Putamen (tissue), 1 donor: ENCODE results near the gene CACNA1D.
"Not testable (repeated sequence)": the region's sequence is repeated elsewhere in the genome, so short reads cannot be mapped to it uniquely, and the experiment has no call there.

ENCODE experiments used
- DNase-seq: peaks from one replicate; pipeline ENCODE4 v3.0.0-alpha.2; 2016; ENCODE audit warnings: low spot score

The CACNA1D gene

GRCh38 chr3:53616971-53617892 is 122.8 kb downstream of the CACNA1D start:
- DNase-seq, result no peak

GRCh38 chr3:53617893-53618523 is 123.6 kb downstream of the CACNA1D start:
- no peak for DNase-seq

- DNase-seq, result no peak
Observed at GRCh38 chr3:53618524-53618906, 124.1 kb downstream of the CACNA1D start.

GRCh38 chr3:53618936-53619335 is 124.5 kb downstream of the CACNA1D start:
- no peak for DNase-seq

- no peak for DNase-seq
Observed at GRCh38 chr3:53624061-53624857, 129.8 kb downstream of the CACNA1D start.

- no peak for DNase-seq
Observed at GRCh38 chr3:53626876-53627275, 132.5 kb downstream of the CACNA1D start.

GRCh38 chr3:53628536-53629401 is 134.4 kb downstream of the CACNA1D start:
- DNase-seq, result no peak

GRCh38 chr3:53629402-53629723 is 135.0 kb downstream of the CACNA1D start:
- no peak for DNase-seq

- no peak for DNase-seq
Observed at GRCh38 chr3:53630547-53630946, 136.1 kb downstream of the CACNA1D start.

GRCh38 chr3:53633197-53633787 is 138.9 kb downstream of the CACNA1D start:
- no peak for DNase-seq

GRCh38 chr3:53635041-53635440 is 140.6 kb downstream of the CACNA1D start:
- DNase-seq, result no peak

- not testable (repeated sequence) for DNase-seq
Observed at GRCh38 chr3:53638806-53639205, 144.4 kb downstream of the CACNA1D start.

GRCh38 chr3:53641397-53641796 is 147.0 kb downstream of the CACNA1D start:
- DNase-seq, result no peak

GRCh38 chr3:53642211-53642610 is 147.8 kb downstream of the CACNA1D start:
- DNase-seq, result no peak

- DNase-seq, result no peak
Observed at GRCh38 chr3:53643757-53644156, 149.3 kb downstream of the CACNA1D start.

- no peak for DNase-seq
Observed at GRCh38 chr3:53645754-53646153, 151.3 kb downstream of the CACNA1D start.

- no peak for DNase-seq
Observed at GRCh38 chr3:53646723-53647122, 152.3 kb downstream of the CACNA1D start.

GRCh38 chr3:53649816-53650215 is 155.4 kb downstream of the CACNA1D start:
- DNase-seq, result no peak

- no peak for DNase-seq
Observed at GRCh38 chr3:53650424-53650823, 156.0 kb downstream of the CACNA1D start.

- no peak for DNase-seq
Observed at GRCh38 chr3:53650928-53651661, 156.7 kb downstream of the CACNA1D start.

- no peak for DNase-seq
Observed at GRCh38 chr3:53651927-53652326, 157.5 kb downstream of the CACNA1D start.
